GM19452 (cell line): Measurements from ENCODE around the gene ARMS2.

ENCODE experiments used
- ATAC-seq: cut with Tn5 transposase; IDR thresholded peaks from one replicate; pipeline ENCODE4 v1.9.1; 2021; ENCODE audit not compliant: unreplicated experiment

Gene ARMS2, protein sequence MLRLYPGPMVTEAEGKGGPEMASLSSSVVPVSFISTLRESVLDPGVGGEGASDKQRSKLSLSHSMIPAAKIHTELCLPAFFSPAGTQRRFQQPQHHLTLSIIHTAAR

DNA sequence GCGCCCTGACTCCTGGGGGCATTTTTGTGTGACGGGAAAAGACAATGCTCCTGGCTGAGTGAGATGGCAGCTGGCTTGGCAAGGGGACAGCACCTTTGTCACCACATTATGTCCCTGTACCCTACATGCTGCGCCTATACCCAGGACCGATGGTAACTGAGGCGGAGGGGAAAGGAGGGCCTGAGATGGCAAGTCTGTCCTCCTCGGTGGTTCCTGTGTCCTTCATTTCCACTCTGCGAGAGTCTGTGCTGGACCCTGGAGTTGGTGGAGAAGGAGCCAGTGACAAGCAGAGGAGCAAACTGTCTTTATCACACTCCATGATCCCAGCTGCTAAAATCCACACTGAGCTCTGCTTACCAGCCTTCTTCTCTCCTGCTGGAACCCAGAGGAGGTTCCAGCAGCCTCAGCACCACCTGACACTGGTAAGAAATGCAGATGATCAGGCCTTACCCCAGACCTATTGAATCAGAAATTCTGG is at the start of gene ARMS2:
TSS of gene ARMS2 (plus strand) at position 51 of the 478 bp plus-strand sequence. CDS start at position 126, 75 bp downstream.
- no peak for ATAC-seq

DNA sequence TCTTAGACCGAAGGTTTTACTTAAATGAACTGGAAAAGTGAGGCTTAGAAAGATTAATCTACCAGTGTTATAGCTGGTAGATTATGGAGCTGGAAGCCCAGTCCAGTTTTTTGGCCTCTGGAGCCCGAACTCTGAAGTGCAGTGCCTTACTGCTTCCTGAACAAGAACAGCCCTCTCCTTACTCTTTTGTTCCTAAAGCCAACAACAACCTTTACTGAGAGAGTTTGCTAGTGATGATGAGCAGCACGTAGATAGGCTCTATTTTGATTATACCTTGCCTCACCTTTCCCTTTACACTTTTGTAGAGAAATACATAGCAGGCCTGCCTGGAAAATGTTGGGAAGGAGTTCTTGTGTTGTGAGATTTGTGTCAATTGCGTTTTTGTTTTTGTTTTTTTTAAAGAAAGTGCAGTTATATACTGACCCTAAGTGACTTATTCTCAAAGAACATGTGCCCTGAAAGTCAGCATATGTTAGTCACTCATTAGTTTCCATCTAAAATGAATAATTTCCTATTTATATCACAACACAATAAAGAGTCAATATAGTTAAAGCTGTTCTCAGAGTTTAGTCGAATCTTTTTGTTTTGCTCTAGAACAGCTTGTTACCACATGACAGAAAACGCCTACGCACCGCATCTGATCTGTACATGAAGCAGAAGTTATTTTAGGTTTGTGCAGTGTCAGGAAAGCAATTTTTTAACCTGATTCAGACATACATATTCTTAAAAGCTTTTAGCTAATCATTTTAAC is 46.9 kb upstream of the ARMS2 start:
- ATAC-seq, result no peak

DNA sequence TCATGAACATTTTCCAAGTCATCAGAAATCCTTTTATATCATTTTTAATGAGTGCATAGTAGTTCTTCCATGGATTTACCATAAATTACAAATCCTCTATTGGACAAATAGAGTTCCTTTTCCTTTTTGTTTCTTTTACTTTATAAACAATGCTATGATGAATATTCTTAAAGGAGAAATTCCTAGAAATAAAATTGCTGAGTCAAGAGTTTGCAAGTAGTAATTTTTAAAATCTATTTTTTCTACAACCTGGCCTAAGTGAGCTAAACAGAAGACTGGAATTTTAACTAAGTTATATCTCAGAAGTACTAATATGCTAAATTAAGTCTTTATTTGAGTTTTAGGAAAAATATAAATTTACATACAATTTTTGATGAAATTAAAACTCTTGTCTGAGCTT is 41.1 kb upstream of the ARMS2 start:
- no peak for ATAC-seq

DNA sequence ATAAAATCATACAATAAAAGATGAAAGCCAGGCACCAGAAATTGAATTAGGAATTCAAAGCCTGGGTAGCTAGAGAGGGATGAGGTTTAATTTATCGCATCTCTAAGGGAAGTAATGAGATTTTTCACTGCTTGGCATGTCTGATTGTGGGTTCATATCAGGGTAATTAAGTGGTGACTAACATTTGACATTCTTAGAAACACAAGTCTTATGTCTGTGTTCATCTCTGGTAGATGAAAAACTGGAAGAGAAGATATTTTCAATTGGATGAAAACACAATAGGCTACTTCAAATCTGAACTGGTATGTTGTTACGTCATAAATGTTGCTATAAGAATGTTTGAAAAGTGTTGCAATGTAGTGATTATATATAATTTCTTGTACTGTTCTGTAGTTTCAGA is 36.8 kb upstream of the ARMS2 start:
- no peak for ATAC-seq

DNA sequence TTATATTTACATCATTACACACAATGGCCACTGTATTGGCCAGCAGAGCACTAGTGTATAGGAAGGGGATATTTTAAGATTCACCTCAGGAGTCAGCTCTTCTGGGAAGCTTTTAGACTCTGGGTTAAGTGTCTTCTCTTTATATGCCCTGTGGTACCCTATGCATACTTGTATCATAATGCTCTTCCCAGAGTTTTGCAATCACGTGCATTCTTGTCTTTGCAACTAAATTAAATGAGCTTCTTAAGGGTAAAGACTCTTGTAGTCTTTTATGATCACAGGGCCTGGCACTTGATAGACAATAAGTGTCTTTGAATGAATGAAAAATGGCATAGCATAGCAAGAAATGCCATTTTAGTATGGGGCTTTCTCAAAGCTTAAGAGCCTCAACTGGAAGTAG is 35.4 kb upstream of the ARMS2 start:
- no peak for ATAC-seq

DNA sequence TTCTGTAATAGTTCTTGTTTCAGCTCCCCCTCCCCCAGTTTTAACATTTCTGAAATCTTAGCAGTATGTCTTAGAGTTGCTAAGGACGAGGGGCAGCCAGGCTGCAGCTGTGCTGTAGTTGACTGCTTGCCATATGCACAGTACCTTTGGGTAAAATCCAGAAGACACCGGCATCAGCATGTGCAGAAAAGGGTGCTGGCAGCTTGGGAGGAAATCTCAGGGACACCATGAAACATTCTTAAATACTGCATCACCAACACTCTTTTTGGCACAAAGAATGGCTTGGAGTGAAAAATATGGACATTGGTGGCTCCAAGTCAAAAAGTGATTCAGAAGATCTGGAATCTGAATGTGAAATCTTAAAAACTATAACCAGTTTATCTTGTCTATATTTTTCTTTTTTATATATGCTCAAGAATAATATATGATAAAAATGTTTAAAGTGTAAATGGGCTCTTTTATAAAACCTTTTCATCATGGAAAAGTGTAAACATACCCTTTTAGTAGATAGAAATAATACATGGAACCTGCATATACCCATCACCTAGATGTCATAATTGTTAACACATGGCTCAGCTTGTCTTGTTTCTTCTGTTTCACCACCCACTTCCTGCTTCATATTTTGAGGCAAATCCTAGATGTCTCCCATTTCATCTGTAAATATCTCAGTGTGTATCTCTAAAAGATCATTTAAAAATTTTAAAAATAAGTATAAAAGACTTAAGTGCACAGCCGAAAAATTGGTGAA is 34.4 kb upstream of the ARMS2 start:
- no peak for ATAC-seq

DNA sequence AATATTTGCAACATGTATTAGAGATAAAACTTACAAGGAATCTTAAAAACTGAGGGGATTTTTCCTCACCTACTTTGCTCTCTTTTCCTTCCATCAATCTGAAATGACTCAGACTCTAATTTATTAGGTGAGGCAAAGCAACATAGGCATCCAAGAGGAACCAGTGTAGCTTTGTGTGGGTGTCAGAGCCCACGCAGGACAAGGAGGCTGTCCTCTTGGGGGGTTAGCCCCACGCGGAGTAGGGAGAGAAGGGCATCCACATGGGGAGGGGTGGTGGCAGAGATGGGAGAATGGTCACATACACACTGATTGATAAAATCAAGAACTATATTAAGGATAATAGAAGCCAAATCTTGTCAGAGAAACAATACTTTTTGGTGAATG is 33.8 kb upstream of the ARMS2 start:
- ATAC-seq, result no peak

DNA sequence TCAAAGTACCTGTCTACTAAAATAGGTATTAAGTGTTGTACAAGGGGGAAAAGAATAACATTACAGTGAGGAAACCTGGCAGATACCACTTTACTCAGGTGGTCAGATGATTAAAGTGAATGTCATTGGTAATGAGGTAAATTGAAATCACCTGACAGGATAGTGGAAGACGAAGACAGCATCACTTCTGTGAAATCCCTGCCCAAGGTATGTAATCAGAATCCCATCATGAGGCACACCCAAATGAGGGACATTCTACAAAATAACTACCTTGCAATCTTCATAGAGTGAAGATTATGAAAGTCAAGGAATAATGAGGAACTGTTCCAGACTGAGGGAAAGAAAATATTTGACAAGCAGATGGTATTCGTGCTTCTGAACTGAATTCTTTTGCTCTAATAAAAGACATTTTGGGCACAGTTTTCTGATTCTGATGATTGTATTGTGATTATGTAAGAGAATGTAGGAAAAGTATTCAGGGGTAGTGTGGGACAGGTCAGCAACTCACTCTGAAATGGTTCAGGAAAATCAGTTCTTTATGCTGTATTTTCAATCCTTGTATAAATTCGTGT is 33.3 kb upstream of the ARMS2 start:
- ATAC-seq, result no peak

DNA sequence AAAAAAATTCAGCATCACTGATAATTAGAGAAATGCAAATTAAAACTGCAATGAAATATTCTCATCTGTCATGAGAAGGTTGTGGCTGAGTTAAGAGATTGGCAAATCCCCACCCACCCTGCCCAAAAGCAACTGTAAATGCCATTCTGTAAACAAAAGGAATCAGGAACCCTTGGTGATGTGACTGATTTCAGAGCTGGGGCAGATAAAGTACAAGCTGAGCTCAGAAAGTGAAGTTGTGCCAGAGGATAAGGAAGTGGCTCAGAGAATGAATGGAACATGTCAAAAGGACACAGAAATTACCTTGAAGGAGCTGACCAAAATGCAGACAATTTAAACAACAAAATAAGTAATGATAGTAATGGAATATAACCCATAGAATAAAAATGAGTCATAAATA is 32.7 kb upstream of the ARMS2 start:
- ATAC-seq, result no peak

DNA sequence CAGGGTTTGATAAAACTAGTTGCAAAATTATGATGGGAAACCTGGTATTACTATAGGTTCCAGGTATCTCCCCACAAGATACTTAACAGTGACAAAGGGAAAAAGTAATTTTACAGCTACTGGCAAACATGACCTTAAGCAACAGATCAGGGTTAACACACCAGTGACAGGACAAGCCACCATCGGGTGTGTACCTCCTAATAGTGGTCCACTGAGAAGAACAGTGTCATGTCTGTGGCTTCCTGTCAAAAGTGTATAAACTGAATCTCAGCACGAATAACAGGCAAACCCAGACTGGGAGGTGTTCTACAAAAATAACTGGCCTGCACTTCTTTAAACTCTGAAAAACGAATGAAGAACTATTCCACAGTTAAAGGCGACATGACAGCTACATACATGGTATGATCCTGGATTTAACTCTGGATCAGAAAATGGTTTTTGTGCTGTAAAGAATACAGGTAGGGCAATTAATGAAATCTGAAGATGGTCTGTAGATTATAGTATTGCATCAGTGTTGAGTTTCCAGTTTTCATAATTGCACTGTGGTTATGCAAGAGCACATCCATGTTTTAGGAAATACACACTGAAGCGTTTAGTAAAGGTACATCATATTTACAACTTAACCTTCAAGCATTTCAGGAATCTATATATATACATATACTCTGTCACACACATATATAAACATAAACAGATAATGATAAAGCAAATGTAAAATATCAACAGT is 32.0 kb upstream of the ARMS2 start:
- ATAC-seq, result no peak

DNA sequence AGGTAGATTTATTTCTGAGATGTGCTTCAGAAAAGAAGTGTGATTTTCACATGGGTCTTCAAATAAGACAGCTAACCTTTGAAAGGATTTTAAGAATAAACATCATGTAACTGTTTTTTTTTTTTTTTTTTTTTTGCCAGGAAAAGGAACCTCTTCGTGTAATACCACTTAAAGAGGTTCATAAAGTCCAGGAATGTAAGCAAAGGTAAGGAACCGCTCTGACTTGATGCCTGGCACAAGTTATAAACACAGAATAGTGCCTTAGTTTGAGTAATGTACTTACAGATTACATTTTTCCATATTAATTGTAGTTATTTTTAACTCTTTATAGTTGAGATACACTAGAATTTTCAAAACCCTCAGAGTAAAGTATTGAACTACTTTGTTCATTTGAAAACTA is 30.4 kb upstream of the ARMS2 start:
- no peak for ATAC-seq

DNA sequence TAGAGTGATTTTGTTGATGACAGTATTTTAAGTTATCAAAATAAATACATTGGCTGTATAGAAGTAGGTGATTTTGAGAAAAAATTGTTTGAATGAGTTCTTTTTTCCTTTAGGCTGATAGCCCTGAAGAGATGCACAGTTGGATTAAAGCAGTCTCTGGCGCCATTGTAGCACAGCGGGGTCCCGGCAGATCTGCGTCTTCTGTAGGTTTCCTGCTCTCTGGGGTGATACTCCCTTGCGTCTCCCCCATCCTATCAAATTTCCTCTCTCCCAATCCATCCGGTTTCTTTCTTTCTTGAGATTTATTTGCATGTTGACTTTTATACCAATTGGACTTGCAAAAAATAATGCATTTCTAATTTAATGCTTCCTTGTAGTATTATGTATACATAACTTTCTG is 27.6 kb upstream of the ARMS2 start:
- no peak for ATAC-seq

DNA sequence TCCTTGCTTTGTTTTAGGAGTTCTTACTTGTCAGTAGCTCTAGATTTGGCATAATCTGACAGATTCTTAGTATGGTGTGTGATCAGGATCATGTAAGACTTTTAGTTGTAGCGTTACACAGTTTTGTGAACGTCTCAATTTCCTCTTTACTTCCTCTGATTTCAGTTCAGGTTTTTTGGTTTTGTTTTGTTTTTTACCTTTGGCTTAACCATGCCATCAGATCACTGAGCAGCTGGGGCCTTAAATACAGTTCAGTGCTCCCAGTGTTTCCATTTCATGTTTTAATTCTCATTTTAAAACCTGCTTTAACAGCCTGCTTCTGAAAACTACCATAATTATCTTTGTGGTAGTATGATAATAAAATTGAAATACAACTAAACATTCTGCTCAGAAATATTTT is 27.2 kb upstream of the ARMS2 start:
- no peak for ATAC-seq

DNA sequence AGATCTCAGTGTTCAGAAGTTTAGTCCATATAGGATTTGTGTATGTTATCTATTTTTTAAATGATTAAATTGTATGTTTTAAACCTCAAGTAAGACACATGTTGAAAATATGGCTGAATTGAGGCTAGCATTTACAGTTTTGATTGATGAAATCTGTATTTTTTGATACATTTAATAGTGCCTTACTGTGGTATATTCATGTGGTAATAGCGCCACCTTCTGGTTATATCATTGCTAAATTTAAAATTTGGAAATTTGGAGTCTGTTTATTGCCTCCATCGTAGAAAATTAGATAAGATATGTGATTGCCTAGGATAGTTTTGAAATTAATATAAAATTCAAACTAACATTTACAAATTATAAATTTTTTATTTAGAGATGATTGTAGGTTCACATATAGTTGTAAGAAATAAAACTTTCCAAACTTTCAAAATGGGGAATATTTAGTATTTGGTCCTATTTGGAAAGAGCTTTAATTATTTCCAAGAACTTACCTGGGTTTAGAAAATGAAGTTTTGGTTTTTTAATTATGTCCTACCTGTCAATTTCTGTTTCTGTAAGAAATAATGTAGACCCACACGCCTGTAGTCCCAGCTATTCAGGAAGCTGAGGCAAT is 19.1 kb upstream of the ARMS2 start:
- no peak for ATAC-seq

DNA sequence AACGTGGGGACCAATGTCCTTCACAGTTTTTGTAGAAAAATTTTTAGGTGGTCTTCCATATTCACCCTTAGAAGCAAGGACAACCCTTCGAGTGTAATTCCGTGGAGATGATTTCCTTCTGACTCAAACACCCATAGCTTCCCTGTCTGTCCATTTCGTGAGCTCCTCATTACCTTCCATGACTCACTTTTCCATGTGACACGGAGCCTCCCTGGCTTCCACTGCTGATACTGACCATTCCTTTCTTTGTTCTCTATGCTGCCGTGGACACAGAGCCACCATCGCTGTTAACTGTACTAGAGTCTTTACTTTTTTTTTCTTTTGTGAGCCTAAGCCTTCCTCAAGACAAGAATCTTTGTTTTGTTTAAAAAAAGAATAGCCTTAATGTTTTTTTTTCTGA is 12.5 kb upstream of the ARMS2 start:
- no peak for ATAC-seq

DNA sequence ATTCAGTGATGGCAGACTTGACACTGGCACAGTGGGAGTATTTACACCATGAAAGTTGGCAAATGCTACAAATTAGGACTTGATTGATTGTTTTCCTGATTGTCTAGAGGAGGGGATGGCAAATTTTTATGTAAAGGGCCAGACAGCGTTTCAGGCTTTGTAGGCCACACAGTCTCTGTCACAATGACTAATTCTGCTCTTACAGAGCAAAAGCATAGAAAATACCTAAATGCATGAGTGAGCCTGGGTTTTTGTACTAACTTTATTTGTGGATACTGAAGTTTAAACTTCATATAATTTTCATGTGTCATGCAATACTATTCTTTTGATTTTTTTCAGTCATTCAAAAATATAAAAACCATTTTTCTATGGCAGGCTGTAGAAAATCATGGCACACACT is 9.0 kb upstream of the ARMS2 start:
- ATAC-seq, result no peak

DNA sequence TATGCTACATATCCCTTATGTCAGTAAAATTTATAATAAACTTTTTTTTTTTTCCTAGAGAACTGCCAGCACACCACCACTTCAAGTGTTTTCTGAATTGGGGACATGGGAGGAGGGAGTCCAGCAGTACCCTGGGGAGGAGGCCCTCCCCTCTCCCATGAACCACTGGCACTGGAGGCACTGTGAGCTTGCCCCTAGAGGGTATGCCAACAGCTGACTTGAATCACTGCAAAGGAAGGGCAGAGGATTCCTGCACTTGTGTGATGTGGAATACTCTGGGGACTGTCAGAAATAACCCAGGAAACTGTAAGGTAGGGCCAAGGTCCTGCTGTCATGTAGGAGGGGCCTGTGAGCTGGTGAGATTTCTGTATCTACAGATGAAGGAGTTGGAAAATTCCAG is 8.5 kb upstream of the ARMS2 start:
- ATAC-seq, result no peak

DNA sequence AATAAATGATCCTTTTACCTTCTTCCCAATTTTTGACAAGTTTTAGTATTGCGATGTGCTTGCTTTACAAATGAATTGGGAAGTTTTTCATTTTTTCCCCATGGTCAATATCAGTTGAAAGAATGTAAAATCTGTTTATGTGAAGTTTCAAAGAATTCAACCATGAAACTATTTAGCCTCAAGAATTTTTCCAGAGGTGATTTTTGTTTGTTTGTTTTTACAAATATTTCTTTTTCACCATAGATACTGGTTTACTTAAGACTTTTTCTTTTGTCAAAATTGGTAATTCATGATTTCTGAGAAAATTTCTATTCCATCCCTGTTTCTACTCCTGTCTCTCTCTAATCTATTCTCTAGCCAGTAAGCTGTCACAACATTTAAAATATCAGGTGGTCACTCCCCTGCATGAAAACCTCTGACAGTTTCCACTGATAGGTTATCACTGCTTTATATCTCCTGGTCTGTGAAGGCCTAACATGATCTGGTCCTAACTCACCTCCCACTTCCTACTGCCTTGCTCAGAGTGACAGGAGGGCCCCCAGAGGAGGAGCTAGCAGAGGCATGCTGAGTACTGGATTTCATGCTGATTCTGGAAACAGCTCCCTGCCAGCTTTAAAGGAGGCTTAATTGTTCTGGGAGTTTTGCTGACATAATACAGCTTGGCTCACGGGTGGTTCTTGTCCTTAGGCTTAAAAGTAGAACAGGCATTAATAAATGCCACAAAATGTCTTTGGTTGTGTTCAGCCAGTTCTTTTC is 7.6 kb upstream of the ARMS2 start:
- ATAC-seq, result no peak

DNA sequence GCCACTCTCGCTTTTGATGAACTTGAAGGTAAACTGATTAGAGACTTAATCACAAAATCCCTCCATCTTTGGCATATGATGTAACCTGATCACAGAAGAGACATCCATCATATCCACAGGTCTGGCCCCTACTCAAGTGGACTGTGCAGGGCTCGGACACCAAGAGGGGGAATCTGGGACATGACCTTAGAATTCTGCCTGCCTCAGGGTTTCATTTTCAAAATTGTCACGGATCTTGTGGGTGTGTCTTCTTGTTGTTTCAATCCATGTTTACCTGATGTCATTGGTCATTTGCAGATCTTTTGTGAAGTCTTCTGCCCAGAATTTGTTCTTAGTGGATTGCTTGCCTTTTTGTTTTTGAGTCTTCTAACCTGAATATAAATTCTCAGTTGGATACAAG is 5.9 kb upstream of the ARMS2 start:
- no peak for ATAC-seq

DNA sequence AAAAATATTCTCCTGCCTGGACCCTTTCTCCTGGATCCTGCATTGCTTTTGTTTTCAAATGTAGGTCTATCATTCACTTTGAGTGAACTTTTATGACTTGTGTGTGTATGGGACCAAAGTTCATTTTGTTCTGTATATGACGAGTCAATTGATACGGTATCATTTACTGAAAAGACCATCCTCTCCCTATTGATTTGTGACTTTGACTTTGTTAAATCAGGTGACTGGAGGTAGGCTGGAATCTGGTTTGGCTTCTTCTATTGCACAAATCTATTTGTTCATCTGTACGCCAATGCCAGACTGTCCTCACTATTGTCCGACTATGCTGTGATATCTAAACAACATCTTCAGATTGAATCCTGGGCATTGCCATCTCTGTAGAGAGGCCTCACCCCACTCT is 5.3 kb upstream of the ARMS2 start:
- no peak for ATAC-seq
